GM04503 (cell line): ENCODE measurements around the gene TYRO3.
"Not testable (repeated sequence)": the region's sequence is repeated elsewhere in the genome, so short reads cannot be mapped to it uniquely, and the experiment has no call there.

Source experiments
- DNase-seq: peaks from one replicate; pipeline ENCODE4 v3.0.0-alpha.2; 2012; ENCODE audit warnings: low read depth

Gene TYRO3

DNA sequence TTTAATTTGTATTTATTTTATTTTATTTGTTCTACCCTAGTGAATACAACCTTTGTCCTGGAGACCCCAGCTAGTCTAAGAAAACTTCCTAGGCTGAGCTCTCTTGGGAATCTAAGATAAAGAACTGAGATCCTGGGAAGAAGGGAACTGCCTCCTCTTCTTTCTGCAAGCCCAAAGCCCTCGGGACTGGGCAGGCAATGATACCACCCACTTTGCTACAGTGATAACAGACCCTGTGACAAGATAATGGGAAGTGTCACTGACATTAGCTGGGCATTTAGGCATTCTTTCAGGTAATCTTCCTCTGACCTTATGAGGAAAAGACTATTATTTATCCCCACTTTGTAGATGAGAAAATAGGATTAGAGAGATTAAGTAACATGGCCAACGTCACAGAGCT lies 15.1 kb downstream of the TYRO3 start:
- no peak for DNase-seq

DNA sequence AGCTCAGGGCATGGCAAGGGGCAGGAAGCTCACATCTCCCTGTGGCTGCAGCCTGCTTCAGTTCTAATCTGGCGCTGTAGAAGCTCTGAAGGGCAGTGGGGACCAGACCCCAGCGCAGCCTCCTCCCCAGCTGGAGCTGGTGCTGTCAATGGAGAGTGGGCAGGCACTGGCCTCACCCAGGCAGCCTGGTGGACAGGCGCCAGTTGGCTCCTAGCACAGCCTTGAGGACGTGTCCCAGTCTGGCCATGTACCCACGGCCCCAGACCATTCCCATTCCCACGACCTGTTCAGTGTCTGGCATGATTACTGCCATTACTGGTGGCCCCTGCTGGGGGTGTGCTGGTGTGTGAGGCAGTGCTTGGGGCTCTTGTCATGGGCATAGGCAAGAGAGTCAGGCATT lies 16.3 kb downstream of the TYRO3 start:
- DNase-seq = no peak

DNA sequence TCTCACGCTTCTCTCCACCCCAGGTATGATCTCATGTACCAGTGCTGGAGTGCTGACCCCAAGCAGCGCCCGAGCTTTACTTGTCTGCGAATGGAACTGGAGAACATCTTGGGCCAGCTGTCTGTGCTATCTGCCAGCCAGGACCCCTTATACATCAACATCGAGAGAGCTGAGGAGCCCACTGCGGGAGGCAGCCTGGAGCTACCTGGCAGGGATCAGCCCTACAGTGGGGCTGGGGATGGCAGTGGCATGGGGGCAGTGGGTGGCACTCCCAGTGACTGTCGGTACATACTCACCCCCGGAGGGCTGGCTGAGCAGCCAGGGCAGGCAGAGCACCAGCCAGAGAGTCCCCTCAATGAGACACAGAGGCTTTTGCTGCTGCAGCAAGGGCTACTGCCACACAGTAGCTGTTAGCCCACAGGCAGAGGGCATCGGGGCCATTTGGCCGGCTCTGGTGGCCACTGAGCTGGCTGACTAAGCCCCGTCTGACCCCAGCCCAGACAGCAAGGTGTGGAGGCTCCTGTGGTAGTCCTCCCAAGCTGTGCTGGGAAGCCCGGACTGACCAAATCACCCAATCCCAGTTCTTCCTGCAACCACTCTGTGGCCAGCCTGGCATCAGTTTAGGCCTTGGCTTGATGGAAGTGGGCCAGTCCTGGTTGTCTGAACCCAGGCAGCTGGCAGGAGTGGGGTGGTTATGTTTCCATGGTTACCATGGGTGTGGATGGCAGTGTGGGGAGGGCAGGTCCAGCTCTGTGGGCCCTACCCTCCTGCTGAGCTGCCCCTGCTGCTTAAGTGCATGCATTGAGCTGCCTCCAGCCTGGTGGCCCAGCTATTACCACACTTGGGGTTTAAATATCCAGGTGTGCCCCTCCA lies 19.1 kb downstream of the TYRO3 start:
- no peak for DNase-seq

DNA sequence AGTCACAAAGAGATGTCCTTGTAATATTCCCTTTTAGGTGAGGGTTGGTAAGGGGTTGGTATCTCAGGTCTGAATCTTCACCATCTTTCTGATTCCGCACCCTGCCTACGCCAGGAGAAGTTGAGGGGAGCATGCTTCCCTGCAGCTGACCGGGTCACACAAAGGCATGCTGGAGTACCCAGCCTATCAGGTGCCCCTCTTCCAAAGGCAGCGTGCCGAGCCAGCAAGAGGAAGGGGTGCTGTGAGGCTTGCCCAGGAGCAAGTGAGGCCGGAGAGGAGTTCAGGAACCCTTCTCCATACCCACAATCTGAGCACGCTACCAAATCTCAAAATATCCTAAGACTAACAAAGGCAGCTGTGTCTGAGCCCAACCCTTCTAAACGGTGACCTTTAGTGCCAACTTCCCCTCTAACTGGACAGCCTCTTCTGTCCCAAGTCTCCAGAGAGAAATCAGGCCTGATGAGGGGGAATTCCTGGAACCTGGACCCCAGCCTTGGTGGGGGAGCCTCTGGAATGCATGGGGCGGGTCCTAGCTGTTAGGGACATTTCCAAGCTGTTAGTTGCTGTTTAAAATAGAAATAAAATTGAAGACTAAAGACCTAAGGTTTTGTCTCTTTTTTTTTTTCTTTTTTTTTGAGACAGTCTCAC lies 19.8 kb downstream of the TYRO3 start:
- DNase-seq = no peak

DNA sequence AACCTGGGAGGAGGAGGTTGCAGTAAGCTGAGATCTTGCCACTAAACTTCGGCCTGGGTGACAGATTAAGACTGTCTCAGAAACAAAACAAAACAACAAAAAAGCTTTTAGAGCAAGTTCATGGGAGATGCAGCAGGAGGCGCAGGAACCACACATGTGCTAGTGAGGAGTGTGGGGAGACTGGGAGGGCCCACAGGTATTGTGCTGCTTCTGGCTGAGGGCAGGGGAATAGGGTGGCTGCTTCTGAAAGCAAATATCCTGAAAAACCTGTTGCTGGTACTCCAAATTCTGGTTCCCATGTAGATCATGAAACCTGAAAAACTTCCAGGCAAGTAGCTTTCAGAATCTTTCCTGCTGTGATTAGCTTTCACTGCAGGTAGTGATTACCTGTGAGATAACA lies 22.1 kb downstream of the TYRO3 start:
- DNase-seq = no peak

DNA sequence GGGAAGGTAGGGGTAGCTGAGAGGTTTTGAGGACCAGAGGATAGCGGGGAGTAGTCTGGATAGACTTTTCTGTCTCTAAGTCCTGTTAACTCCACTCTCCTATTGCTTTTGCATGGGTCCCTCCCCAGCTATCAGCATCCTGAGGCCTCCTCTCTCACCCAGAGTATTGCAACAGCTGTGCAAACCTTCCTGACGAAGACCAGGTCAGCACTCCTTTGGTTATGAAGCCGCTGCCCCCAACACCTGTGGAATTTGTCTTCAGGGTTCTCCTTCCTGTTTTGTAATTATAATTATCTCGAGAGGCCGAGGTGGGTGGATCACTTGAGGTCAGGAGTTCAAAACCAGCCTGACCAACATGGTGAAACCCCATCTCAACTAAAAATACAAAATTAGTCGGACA lies 24.8 kb downstream of the TYRO3 start:
- no peak for DNase-seq

DNA sequence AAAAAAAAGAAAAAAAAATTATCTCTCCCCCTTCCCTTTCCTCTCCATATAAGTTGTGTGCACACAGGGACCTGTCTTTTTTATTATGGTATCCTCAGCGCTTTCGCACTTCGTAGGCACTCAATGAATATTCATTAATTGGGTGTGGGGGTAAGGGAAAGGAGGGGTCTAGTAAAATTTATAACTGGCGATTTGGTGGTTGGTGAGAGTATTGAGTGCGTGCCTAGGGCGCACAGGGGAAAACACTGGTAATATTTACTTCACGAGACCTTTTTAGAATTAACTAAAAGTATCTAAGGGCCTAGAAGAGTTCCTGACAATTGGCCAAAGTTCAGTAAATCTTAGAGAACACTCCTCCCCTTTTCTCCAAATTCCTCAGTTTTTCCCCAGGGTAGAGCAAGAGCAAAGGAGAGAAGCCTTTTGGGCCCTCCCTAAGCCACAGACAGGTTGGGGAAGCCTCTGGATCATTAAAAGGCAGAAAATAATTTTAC lies 25.7 kb downstream of the TYRO3 start:
- no peak for DNase-seq

DNA sequence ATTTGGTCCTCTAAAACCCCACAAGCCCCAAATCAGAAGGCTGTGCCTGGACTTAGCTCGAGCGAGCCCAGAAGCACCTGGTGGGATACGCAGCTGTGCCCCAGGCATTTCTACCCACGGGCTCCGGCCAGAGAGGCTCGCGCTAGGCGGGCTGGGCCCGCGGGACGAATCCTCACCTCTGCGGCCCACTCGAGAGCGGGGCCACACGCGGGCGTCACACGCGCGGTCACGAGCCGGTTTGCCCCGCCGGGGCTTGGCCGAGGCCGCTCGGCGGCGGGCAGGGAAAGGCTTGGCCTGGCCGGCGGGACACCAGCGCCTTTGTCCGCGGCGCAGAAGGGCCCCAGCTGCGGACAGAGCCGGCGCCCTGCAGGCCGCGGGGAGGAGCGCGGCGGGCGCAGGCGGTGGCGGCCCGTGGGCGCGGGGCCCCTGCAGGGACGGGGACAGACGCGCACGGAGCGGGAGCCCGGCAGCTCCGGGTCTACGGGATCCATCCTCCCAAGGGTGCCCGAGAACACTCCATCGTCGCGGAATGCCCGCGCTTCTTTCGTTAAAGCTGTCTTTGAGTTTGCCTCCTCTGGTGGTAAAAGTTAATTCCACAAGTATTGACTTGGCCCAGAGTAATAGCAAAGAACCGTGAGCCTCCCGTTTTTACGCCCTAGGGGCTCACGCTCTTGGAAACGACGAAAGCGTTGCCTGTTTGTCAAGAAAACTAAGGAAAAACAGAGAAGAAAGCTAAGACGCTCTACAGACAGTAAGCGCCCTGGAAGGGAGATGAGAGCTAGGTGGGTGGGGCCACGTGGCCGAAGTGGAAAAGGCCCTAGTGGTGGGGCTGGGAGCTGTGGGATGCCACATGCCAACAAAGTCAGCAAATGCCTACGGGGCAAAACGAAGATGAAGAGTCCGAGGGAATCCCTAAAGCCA lies 26.4 kb downstream of the TYRO3 start:
- DNase-seq = peak; percentile 37

DNA sequence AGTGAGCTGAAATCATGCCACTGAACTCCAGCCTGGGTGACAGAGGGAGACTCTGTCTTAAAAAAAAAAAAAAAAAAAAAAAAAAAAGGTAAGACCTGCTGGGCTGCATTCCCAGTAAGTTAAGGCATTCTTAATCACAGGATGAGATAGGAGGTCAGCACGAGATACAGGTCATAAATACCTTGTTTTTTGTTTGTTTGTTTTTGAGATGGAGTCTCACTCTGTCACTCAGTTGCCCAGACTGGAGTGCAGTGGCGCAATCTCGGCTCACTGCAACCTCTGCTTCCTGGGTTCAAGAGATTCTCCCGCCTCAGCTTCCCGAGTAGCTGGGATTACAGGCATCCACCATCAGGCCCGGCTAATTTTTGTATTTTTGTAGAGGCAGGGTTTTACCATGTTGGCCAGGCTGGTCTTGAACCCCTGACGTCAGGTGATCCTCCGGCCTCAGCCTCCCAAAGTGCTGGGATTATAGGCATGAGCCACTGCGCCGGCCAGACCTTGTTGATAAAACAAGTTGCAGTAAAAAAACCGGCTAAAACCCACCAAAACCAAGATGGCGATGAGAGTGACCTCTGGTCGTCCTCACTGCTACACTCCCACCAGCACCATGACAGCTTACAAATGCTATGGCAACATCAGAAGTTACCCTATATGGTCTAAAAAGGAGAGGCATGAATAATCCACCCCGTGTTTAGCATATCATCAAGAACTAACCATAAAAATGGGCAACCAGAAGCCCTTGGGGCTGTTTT lies 27.7 kb downstream of the TYRO3 start:
- not testable (repeated sequence) for DNase-seq

DNA sequence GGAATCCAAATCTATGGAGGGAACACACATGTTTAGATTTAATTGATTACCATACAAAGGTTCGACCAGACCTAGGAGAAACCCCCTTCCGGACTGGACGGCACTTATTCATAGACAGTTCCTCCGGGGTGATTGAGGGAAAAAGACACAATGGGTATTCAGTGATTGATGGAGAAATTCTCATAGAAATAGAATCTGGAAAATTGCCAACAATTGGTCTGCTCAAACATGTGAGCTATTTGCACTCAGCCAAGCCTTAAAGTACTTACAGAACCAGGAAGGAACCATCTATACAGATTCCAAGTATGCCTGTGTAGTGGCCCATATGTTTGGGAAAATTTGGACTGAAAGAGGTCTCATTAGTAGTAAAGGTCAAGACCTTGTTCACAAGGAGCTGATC lies 30.0 kb downstream of the TYRO3 start:
- DNase-seq = not testable (repeated sequence)

DNA sequence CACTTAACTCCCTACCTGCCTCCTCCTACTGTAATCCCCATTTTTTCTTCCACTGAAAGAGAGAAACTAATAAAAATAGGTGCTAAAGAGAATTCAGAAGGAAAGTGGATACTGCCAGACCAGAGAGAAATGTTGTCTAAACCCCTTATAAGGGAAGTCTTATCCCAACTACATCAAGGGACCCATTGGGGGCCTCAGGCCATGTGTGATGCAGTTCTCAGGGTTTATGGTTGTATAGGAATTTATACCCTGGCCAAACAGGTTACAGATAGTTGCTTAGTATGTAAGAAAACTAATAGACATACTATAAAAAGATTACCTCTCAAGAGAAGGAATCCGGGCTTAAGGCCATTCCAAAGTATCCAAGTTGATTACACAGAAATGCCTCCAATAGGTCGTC lies 30.6 kb downstream of the TYRO3 start:
- not testable (repeated sequence) for DNase-seq

DNA sequence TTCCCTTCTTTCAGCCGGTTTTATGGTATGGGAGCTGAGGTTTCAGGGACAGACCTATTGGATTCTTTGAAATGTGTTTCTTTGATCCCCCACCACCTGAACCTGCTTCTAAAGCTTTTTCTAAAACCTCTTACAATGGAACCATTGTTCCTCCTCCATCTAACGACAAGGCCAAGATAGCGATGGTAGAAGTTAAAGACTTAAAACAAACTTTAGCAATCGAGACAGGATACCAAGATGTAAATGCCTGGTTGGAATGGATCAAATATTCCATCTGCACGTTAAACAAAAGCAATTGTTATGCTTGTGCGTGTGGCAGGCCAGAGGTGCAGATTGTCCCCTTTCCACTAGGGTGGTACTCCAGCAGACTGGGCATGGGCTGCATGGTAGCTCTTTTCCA lies 32.2 kb downstream of the TYRO3 start:
- DNase-seq = not testable (repeated sequence)

DNA sequence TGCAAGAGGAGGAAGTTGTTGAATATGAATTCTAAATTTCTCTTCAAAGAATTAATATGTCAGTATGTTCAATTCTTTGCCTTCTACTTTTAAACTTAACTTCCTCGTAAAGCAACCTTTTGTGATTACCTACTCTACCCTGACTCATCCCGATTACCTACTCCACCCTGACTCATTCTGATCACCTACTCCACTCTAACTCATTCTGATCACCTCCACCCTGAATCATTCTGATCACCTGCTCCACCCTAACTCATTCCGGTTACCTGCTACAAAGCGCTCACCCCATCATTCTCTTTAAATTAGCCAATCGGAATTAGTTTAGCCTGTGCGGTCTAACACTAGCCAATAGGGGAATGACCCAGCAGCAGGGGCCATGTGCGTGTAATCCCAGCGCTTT lies 33.7 kb downstream of the TYRO3 start:
- DNase-seq = not testable (repeated sequence)

DNA sequence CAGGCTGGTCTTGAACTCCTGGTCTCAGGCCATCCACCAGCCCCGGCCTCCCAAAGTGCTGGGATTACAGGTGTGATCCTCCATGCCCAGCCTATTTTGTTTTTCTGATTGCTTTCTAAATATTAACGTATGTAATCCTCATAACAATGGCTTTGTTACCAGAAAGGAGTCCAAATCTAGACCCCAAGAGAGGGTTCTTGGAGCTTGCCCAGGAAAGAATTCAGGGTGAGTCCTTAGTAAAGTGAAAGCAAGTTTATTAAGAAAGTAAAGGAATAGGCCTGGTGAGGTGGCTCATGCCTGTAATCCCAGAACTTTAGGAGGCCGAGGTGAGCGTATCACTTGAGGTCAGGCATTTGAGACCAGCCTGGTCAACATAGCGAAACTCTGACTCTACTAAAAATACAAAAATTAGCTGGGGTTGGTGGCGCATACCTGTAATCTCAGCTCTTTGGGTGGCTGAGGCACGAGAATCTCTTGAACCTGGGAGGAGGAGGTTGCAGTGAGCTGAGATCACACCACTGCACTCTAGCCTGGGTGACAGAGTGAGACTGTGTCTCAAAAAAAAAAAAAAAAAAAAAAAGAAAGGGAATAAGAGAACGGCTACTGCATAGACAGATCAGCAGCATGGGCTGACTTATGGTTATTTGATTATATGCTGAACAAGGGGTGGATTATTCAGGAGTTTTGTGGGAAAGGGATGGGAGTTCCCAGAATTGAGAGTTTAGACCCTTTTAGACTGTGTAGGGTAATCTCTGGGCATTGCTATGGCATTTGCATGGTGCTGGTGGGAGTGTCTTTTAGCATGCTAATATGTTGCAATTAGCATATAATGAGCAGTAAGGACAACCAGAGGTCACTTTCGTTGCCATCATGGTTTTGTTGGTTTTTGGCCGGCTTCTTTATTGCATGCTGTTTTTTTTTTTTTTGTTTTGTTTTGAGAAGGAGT lies 36.1 kb downstream of the TYRO3 start:
- no peak for DNase-seq

DNA sequence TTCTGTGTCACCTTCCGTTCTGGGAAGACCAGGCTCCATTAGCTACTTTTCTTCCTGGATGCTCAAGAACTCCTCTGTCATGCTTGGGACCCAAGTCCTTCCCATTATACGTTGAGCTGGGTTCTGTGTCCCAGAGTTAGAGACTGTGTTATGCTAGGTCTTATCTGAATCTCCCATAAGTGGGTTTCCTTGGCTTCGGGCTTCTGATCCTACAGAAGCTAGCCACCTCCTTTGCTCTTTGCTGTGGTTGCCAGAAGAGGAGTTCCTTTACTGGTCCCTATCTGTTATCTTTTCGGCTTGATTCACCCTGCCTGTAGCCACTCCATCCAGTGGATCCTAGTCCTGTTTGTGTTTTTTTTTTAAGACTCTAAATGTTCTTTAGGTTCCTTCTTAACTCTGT lies 38.0 kb downstream of the TYRO3 start:
- DNase-seq = no peak

DNA sequence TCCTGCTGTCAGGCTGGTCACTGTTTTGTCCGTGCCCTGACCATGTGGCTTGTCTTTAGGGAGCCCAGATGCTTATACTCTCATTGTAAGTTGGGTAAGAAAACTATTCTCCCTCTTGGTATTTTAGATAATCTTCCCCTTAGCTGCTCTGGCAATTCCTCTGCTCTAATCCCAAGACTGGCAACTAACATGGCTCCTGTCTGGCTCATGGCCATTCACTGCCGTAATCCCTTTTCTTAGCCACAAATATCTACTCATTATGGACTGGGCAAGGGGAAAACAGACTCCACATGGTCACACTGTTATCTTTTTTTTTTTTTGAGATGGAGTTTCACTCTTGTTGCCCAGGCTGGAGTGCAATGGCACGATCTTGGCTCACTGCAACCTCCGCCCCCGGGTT lies 38.8 kb downstream of the TYRO3 start:
- no peak for DNase-seq

DNA sequence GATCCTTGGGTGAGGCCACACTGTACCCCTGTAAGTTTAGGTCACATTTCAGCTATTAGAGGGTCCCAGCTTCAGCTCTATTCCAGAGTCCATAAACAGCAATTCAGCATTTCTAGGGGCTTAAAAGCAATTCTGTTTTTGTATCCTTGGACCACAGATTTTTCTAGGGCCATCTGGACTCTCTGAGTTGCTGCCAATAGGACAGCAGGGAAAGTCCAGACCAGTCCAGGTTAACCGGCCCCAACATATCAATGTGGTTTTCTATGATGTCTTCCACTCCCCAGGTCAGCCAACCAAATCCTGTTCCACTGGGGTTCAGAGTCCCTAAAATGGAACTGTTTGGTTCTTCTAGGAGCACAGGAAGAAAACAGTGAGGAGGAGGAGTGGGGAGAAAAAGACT lies 40.0 kb downstream of the TYRO3 start:
- no peak for DNase-seq

DNA sequence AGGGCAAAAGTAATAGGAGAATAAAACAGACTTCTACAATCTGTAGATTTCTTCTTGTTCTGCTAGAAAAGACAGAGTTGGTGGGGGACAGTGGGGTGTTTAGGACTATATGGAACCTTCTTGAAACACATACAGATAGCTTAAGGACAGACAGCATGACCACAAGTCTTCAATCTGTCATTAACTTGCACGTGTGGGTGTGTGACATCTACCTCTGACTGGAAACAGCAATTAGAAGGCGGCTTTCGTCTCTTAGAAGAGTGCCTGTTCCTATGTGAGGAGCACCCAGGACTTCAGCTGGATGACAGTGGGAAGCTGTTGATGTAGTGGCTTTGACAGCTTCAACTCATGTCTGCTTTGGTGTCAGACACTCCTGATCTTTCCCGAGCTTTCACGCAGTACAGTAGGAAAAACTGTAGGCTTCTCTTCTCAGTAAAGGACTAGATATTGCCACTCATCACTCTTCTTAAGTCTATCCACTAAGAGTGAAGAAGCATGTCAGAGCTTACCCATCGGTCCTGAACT lies 44.5 kb downstream of the TYRO3 start:
- DNase-seq = no peak

DNA sequence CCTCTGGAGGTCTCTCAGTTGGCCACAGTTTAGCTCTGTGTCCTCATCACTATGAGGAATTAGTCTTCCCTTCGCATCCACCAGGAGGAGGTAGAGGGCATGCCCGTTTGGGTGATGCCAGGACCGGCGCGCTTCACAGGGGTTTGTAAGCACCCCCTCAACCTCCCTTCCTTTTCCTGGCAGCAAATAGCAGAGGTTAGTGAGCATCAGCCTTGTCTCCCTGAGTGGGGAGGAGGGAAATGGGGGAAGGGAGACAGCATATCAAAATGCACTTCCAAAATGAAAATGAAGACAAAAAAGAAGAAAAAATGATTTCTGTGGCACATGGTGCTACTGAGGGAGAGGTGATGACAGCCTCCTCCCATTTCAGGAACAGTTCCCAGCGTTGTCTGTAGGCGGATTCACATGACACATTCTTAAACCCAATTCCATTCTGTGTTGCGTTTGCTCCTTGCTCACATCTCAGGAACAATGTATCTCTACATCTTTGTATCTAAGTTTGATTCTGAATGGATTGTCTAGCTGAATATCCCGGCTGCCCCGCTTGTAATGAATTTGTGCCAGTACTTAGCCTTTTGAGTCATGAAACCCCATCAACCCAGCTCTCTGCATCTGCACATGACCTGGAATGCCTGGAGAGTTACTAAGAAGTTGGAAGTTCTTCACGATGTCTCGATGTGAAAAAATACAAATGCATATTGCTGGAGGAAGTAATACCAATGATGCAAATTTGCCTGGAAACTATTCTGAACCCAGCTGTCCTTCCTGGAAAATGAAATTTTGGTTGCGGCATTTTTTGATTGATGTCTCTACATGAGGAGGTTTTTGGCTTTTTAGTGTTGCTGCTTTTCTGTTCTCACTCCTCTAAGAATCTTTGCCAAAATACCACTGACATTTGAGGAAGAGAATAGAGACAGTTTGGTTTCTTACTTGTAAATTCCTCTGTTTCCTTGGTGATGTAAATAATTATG lies 45.2 kb downstream of the TYRO3 start:
- peak; percentile 73 for DNase-seq
